HepG2 (cell line): ENCODE measurements around the gene TET3.

Source experiments
- MEIS2 ChIP-seq: sonication (generic); formaldehyde crosslinking; IDR thresholded peaks from 2 replicates; pipeline ENCODE4 v1.9.0; 2021; ENCODE audit warnings: mild to moderate bottlenecking, missing genetic modification reagents
- MXI1 ChIP-seq: IDR thresholded peaks from 3 replicates; pipeline ENCODE4 v1.6.1; 2012; ENCODE audit warnings: low read depth, low read length, inconsistent platforms, borderline replicate concordance
- PAX8 ChIP-seq: sonication (generic); formaldehyde crosslinking; IDR thresholded peaks from 2 replicates; pipeline ENCODE4 v1.8.0; 2022; ENCODE audit warnings: mild to moderate bottlenecking, missing genetic modification reagents, borderline replicate concordance
- POLR2A ChIP-seq, 2 experiments: IDR thresholded peaks; 2 replicates each; pipeline ENCODE4 v1.6.1; 2011; ENCODE audit warnings: low read depth in 2 of 2, low read length in 2 of 2, mild to moderate bottlenecking in 1 of 2, moderate library complexity in 1 of 2; ENCODE audit not compliant: insufficient read depth in 1 of 2
- POLR2AphosphoS5 ChIP-seq: IDR thresholded peaks from 2 replicates; pipeline ENCODE4 v1.6.1; 2012; ENCODE audit warnings: low read depth, low read length
- RAD21 ChIP-seq: fragments of 450-650 bp; formaldehyde crosslinking; IDR thresholded peaks from 2 replicates; pipeline ENCODE4 v1.5.0; 2020; ENCODE audit warnings: mild to moderate bottlenecking
- RBM39 ChIP-seq: fragments of 200-400 bp; formaldehyde crosslinking; IDR thresholded peaks from one replicate; pipeline ENCODE4 v1.6.1; 2018; ENCODE audit warnings: antibody characterized with exemption, mild to moderate bottlenecking, low read depth, low read length; ENCODE audit not compliant: poor library complexity, severe bottlenecking
- SIN3A ChIP-seq: IDR thresholded peaks from 2 replicates; pipeline ENCODE4 v1.6.1; 2011; ENCODE audit warnings: low read depth, mild to moderate bottlenecking, control low read depth, low read length, borderline replicate concordance
- SUZ12 ChIP-seq: fragments of 150-350 bp; IDR thresholded peaks from 2 replicates; pipeline ENCODE4 v1.6.1; 2014; ENCODE audit warnings: low read depth, low read length
- ZFAT ChIP-seq: sonication (generic); formaldehyde crosslinking; conservative IDR thresholded peaks from 2 replicates; pipeline ENCODE4 v1.8.1; 2023; ENCODE audit warnings: missing genetic modification reagents, inconsistent platforms
- ZNF253 ChIP-seq: sonication (generic); formaldehyde crosslinking; IDR thresholded peaks from 2 replicates; pipeline ENCODE4 v1.8.0; 2022; ENCODE audit warnings: mild to moderate bottlenecking, missing genetic modification reagents, borderline replicate concordance
- ZNF274 ChIP-seq: sonication (generic); formaldehyde crosslinking; IDR thresholded peaks from 2 replicates; pipeline ENCODE4 v1.5.1; 2020; ENCODE audit warnings: mild to moderate bottlenecking, missing genetic modification reagents
- ZNF713 ChIP-seq: sonication (generic); formaldehyde crosslinking; IDR thresholded peaks from 2 replicates; pipeline ENCODE4 v1.4.0; 2020; ENCODE audit warnings: mild to moderate bottlenecking, missing genetic modification reagents
- TF ChIP-seq, protein P1 (sequence below): sonication (generic); formaldehyde crosslinking; conservative IDR thresholded peaks from 2 replicates; pipeline ENCODE4 v1.4.0; 2020; ENCODE audit warnings: missing genetic modification reagents

DNA sequence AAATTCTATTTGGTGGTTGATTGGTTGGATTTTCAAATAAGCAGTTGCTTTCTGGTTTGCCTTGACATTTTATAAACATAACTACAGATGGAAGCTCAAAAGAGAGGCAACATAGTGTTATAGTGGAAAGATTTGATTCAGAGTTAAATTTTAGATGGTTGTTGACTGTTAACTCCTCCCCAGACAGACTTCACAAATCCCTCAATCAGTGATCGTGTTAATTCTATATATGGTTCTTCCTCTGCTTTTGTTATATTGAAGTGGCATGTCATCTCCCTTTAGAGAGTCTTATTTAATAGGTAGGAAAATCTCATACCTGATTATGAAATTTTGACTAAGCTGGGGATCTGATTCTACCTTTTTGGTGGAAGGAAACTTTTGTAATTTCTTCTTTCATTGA lies 38.5 kb upstream of the TET3 start:
- TF ChIP-seq RAD21 (CRISPR knock-in tag) (no peak), ZFAT (CRISPR knock-in tag) (no peak), ZNF274 (no peak), PAX8 (CRISPR knock-in tag) (no peak), RBM39 (no peak), POLR2AphosphoS5 (no peak), ZNF713 (CRISPR knock-in tag) (no peak), MEIS2 (CRISPR knock-in tag) (no peak), POLR2A (IDR thresholded peaks at IDR 0.05; ENCODE audit: insufficient read depth in 1 of 2, low read depth in 2 of 2, low read length in 2 of 2) (no peak), SIN3A (no peak), MXI1 (no peak), SUZ12 (no peak), ZNF253 (CRISPR knock-in tag) (no peak)
- TF ChIP-seq, protein P1, sequence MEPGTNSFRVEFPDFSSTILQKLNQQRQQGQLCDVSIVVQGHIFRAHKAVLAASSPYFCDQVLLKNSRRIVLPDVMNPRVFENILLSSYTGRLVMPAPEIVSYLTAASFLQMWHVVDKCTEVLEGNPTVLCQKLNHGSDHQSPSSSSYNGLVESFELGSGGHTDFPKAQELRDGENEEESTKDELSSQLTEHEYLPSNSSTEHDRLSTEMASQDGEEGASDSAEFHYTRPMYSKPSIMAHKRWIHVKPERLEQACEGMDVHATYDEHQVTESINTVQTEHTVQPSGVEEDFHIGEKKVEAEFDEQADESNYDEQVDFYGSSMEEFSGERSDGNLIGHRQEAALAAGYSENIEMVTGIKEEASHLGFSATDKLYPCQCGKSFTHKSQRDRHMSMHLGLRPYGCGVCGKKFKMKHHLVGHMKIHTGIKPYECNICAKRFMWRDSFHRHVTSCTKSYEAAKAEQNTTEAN: no peak
